ENCODE data around the gene CLEC16A.

Gene CLEC16A

DNA sequence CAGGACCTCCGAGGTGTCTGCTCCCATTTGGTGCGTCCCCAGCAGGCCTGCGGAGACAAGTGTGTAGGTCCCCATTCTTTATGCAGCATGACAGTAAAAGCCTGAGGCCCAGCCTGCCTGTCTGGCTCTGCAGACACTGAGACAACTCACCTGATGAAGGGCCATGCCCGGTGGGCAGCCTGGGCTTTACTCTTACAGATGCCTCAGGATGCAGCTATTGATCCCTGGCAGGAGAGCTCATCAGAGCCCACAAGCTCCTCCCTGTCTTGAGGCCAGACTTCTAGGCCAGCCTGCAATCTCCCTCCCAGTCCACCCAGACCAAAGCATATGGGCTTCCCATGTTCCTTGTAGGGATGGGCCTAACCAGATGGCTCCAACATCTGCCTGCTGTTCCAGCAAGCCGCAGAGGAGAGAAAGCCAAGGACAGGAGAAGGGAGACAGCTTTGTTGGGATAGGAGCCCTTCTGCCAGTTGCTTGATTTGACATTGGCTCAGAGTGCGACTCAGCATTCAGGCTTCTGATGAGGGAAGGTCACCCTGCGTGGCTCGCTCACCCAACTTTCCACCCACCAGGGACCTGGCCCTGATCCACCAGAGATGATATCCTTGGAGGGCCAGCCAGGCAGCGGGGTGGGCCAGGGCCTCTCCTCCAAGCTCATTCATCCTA lies 224.2 kb downstream of the CLEC16A start:
- no peak for DNase-seq (ENCODE audit: low read depth in 2 of 3, low spot score in 2 of 3)

DNA sequence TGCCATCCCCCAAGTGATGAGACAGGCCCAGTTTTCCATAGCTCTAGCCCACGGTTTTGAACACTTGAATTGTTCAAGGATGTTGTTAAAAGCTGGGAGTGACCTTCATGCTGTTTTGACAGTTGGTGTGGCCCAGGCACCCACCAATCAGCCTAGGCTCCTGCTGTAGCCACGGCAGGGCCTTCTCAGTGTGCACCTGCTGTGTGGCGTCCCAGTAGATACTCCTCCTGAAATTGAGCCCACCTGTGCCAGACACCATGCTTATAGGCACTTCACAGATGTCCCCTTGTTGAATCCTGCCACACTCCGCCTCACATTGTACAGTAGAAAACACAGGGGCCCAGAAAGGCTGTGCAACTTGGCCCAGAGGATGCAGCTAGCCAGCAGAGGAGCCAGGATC lies 225.3 kb downstream of the CLEC16A start:
- DNase-seq (ENCODE audit: low read depth in 2 of 3, low spot score in 2 of 3): no peak

DNA sequence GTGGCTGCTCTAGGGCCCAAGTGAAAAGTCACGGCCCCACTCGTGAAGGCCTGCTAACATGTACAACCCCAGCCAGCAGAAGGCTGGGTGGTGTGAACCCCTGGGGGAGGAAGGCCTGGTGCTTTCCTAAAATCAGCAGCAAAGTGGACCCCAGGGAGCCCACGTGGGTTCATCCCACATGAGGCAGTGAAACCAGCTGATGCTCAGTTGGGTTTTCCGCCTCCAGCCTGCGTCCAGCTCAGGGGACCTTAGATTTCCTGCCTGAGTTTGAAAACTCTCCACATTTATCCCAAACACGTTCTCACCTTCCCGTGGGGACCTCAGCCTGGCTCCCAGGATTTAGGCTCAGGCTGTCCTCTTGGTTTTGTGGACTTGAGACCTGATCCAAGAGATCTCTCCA lies 225.8 kb downstream of the CLEC16A start:
- no peak for DNase-seq (ENCODE audit: low read depth in 2 of 3, low spot score in 2 of 3)

GRCh38 chr16:11170696-11171447 lies 226.5 kb downstream of the CLEC16A start:
- no peak for DNase-seq (ENCODE audit: low read depth in 2 of 3, low spot score in 2 of 3)

DNA sequence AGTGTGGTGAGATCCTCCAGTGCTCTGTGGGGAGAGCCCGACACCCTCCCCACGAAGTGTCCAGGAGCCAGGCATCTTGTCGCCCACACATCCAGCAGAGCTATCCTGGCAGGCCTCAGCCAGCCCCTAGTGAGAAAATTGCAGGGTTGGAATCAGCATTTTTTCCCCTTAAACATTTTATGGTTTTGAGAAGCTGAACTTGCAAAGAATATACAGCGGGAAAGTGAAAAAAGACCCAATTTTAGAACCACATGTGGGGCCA lies 227.0 kb downstream of the CLEC16A start:
- DNase-seq (ENCODE audit: low read depth in 2 of 3, low spot score in 2 of 3): no peak

- no peak for DNase-seq (ENCODE audit: low read depth in 2 of 3, low spot score in 2 of 3)
Measured at GRCh38 chr16:11171757-11172299, 227.5 kb downstream of the CLEC16A start.

GRCh38 chr16:11173426-11173825 lies 229.1 kb downstream of the CLEC16A start:
- no peak for DNase-seq (ENCODE audit: low read depth in 2 of 3, low spot score in 2 of 3)

DNA sequence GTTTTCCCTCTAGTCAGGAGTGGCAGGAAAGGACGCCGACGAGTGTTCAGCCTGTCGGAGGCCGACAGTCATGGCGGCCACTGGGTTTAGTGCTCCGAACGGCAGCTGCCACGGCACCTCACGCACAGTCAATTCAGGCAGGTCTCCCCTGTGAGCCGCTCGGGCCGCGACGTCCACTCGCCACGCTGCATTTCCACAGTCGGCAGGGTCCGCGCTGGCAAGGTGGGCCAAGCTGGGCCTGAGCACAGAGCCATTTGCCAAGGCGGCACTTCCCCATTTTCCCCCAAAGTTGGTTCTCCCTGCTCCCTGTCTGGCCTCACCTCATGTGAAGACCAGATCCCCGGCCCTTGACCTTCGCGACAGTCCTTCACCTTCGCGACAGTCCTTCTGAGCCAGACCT lies 229.8 kb downstream of the CLEC16A start:
- DNase-seq (ENCODE audit: low read depth in 2 of 3, low spot score in 2 of 3): no peak

DNA sequence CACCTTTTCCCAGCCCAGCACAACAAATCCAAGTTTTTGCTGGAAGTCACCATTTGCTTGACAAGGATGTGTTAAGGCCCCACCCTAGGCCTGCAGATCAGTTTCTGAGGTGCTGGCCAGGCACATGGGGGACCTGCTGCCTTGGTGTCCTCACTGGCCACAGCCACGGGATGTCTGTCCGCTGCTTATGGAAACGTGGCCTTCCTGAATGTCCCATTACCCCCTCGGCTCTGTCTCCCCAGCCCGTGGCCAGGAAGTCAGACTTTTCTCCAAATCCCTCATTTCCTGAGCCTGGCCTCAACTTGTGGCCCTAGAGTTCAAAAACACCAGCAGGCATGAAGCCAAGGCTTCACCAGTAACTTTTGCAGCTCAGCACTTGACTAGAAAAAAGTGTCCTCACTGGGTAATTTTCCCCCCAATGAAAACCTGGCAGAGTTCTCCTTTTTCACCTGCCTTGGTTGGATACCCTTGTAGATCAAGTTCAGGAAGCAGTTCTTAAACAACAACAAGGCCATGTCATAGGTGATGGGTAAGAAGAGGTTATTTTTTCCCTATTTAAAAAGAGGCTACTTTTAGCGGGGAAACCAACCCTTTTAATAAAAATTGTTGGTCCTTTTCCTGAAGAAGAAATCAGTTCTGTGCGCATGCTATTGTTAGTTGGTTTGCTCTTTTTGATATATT lies 230.9 kb downstream of the CLEC16A start:
- DNase-seq (ENCODE audit: low read depth in 2 of 3, low spot score in 2 of 3): no peak

- DNase-seq (ENCODE audit: low read depth in 2 of 3, low spot score in 2 of 3): peak in 1 of 3 experiments; percentile 38
Measured at GRCh38 chr16:11175787-11176341, 231.5 kb downstream of the CLEC16A start.

DNA sequence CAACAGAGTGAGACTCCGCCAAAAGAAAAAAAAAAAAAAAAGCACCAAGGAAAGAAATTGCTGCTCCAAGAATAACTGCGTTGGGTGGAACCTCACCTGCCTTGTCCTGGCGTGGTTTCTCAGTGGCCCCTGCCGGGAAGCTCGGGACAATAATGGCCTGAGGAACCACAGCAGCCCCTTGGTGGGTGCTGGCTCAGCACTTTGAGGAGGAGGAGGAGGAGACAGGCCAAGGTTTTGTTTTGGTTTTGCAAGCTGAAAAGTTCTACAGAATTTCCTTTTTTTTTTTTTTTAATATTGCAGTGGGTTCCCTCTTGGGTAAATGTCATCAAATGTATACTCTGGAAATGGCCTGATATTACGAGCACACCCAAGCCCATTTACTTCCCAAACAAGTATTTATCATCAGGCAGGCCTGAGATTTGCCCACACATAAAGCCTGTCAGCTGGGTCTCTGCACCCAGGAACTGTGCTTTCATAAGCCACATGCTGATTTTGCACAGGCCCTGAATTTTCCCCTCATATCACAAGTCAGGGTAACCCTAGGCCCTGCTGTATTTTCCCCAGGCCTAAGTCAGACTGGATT lies 233.3 kb downstream of the CLEC16A start:
- DNase-seq (ENCODE audit: low read depth in 2 of 3, low spot score in 2 of 3): no peak

DNA sequence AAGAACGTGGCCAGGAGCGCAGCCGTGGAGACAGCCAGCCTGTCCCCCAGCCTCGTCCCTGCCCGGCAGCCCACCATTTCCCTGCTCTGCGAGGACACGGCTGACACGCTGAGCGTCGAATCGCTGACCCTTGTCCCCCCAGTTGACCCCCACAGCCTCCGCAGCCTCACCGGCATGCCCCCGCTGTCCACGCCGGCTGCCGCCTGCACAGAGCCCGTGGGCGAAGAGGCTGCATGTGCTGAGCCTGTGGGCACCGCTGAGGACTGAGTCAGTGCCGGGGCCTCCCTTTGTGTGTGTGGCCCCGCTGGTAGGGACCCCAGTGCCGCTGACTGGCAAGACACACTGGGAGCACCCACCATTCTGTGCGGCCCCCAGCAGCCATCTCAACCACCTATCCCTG lies 234.1 kb downstream of the CLEC16A start:
- no peak for DNase-seq (ENCODE audit: low read depth in 2 of 3, low spot score in 2 of 3)

- DNase-seq (ENCODE audit: low read depth in 2 of 3, low spot score in 2 of 3): no peak
Measured at GRCh38 chr16:11179574-11179973, 235.2 kb downstream of the CLEC16A start.

- no peak for DNase-seq (ENCODE audit: low read depth in 2 of 3, low spot score in 2 of 3)
Measured at GRCh38 chr16:11180489-11180888, 236.1 kb downstream of the CLEC16A start.

DNA sequence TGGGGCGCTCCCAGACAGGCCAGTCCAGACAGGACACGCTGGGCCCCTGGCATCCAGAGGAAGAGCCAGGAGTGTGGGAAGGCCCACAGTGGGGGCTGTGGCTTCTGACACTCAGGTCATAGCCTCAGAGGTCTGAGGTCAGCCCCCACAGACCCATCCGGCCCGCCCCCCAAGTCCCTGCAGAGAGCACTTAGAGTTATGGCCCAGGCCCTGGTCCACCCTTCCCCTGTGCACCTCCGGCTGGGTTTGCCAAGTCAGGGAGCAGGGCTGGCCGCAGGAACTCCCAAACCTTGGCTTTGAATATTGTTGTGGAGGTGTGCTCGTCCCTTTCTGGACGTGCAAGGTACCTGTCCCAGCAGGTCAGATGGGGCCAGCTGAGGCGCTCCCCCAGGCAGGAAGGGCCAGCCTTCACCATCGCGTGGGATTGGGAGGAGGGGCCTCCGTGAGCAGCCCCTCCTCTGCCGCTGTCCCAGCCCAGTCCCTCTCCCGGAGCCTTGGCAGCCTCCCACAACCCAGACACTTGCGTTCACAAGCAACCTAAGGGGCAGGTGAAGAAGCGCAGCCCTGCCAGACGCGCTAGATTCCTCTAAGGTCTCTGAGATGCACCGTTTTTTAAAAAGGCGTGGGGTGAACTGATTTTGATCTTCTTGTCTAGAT lies 237.0 kb downstream of the CLEC16A start:
- no peak for DNase-seq (ENCODE audit: low read depth in 2 of 3, low spot score in 2 of 3)

- DNase-seq (ENCODE audit: low read depth in 2 of 3, low spot score in 2 of 3): no peak
Measured at GRCh38 chr16:11181899-11182279, 237.5 kb downstream of the CLEC16A start.

- DNase-seq (ENCODE audit: low read depth in 2 of 3, low spot score in 2 of 3): no peak
Measured at GRCh38 chr16:11182411-11182810, 238.0 kb downstream of the CLEC16A start.

DNA sequence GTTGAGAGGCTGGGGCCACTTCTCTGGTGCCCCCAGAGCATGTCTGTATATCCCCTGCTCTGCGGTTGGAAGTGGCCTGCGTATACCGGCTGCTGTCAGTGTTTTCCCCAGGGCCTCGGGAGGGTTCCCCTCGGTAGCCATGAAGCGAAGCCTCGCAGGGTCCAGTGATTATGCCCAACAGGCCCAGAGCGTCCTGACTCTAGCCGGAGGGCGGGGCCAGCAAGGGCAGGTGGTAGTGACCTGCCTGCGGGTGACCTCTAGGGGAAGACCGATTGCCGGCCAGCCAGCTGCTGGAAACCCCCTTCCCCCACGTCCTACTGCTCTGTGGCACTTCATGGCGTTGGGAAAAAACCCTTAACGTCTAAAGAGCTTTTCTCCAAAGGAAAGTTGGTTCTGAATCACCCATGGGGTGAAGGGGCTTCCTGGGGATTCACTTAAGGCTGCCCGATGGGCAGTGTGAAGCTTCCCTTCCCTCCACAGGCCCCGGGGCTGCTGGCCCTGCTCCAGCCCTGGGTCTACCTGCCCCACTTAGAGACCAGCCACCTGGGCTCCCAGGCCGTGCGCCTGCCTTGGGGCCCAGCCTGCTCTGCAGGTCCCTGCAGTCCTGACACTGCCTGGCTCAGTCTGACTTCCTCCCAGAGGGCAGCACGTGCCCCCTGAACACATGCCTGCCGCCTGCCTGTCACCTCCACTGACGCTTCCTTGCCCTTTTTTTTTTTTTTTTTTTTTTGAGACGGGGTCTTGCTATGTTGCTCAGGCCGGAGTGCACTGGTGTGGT lies 238.9 kb downstream of the CLEC16A start:
- DNase-seq (ENCODE audit: low read depth in 2 of 3, low spot score in 2 of 3): no peak

DNA sequence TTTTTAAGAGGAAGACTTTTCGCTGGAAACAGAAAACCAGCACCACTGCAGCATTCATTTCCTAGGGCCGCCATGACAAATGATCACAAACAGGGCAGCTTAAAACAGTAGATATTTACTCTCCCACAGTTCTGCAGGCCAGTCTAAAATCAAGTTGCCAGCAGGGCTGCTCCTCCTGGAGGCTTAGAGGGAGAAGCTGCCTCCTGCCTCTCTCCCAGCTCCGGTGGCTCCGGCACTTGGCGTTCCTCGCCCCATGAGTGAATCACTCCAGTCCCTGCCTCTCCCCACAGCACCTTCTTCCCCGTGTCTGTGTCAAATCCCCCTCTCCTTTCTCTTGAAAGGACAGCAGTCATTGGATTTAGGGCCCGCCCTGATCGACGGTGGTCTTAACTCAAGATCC lies 239.6 kb downstream of the CLEC16A start:
- DNase-seq (ENCODE audit: low read depth in 2 of 3, low spot score in 2 of 3): no peak

GRCh38 chr16:11187522-11188023 lies 243.2 kb downstream of the CLEC16A start:
- DNase-seq (ENCODE audit: low read depth in 2 of 3, low spot score in 2 of 3): no peak
